Suprapubic skin (tissue), 4 donors: Measurements from ENCODE around the gene CD151. TPM values are rescaled to one million over a fixed set of nuclear protein-coding genes. Genes with fewer than 3 reads are reported as not detected.
A peak's percentile ranks its signal among the peaks of the same experiment; 100 is the strongest.

Experiments
- DNase-seq, 2 donors: peaks; one replicate each; pipeline ENCODE4 v3.0.0-alpha.2; 2019; ENCODE audit warnings: low spot score in 2 of 2
- H3K27ac ChIP-seq: fragments of 200-600 bp; sonication (generic); one replicate; pipeline ENCODE4 v1.5.1; 2019
- H3K27me3 ChIP-seq: fragments of 200-600 bp; sonication (generic); one replicate; pipeline ENCODE4 v1.5.1; 2019
- H3K36me3 ChIP-seq: fragments of 200-600 bp; sonication (generic); one replicate; pipeline ENCODE4 v1.5.1; 2019
- H3K4me1 ChIP-seq: fragments of 200-600 bp; sonication (generic); one replicate; pipeline ENCODE4 v1.5.1; 2019
- H3K4me3 ChIP-seq: fragments of 200-600 bp; sonication (generic); one replicate; pipeline ENCODE4 v1.5.1; 2019; ENCODE audit warnings: mild to moderate bottlenecking
- H3K9me3 ChIP-seq: fragments of 200-600 bp; sonication (generic); one replicate; pipeline ENCODE4 v1.5.1; 2019
- EP300 ChIP-seq: sonication (generic); formaldehyde crosslinking; IDR thresholded peaks from one replicate; pipeline ENCODE4 v1.6.1; 2017; ENCODE audit warnings: antibody characterized with exemption
- POLR2A ChIP-seq, 2 donors: fragments of 450-650 bp; IDR thresholded peaks; one replicate each; pipeline ENCODE4 v1.6.1; 2017; ENCODE audit warnings: antibody characterized with exemption in 2 of 2, mild to moderate bottlenecking in 2 of 2, moderate library complexity in 2 of 2
- POLR2AphosphoS5 ChIP-seq, 3 donors: sonication (generic); formaldehyde crosslinking; IDR thresholded peaks; one replicate each; pipeline ENCODE4 v1.6.1; 2017; ENCODE audit warnings: antibody characterized with exemption in 3 of 3
- WGBS: methylation state at CpG from one replicate; pipeline ENCODE4 v1.1.5; 2018; 5-methylcytosine and 5-hydroxymethylcytosine counted together
- total RNA-seq, 4 donors: library from RNA; depleted of rRNA; stranded (reverse); fragments of >200 nt; gene quantifications; one replicate each; pipeline ENCODE4 v1.1.0, GENCODE V29; 2016
- TF ChIP-seq, protein P1 (sequence below), 2 donors: fragments of 200-600 bp in 1 of 2; fragments of 450-650 bp in 1 of 2; sonication (generic) in 1 of 2; IDR thresholded peaks; one replicate each; pipeline ENCODE4 v1.5.1; 2016 to 2019; ENCODE audit warnings: antibody characterized with exemption in 2 of 2, mild to moderate bottlenecking in 1 of 2, moderate library complexity in 1 of 2

The CD151 gene
- total RNA-seq, 4 donors from 2014 or later, result 108 to 162 (median 150) TPM

DNA sequence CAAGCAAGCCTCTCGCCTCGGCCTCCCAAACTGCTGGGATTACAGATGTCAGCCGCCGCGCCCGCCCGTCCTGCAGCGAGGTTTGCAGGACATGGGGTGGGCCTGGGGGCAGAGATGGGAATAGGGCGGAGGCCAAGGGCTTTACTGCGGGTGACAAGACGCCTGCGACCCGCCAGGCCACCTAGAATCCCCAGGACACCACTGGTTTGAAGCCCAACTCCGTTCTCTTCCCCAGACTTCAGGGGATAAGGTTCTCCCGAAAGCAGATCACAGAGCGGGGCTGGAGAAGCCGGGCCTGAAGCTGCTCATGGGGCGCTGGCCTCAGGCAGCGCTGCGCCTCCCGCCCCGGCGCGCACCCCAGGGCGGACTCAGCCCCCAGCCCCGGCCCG is 9.2 kb downstream of the CD151 start:
- Histone ChIP-seq H3K27ac (peak overlapping the region; percentile 97), H3K9me3 (no peaks in the 10 kb centered on the region), H3K36me3 (peaks cover 35% of the 10 kb centered on the region), H3K4me1 (peaks cover 75% of the 10 kb centered on the region), H3K27me3 (no peaks in the 10 kb centered on the region), H3K4me3 (peak overlapping the region; percentile 87)
- WGBS, result 1% methylated on average over 11 of the region's 27 CpGs
- no peak for DNase-seq
- TF ChIP-seq POLR2A (IDR thresholded peaks at IDR 0.05) (no peak), POLR2AphosphoS5 (IDR thresholded peaks at IDR 0.05) (no peak), EP300 (no peak)
- TF ChIP-seq, protein P1, sequence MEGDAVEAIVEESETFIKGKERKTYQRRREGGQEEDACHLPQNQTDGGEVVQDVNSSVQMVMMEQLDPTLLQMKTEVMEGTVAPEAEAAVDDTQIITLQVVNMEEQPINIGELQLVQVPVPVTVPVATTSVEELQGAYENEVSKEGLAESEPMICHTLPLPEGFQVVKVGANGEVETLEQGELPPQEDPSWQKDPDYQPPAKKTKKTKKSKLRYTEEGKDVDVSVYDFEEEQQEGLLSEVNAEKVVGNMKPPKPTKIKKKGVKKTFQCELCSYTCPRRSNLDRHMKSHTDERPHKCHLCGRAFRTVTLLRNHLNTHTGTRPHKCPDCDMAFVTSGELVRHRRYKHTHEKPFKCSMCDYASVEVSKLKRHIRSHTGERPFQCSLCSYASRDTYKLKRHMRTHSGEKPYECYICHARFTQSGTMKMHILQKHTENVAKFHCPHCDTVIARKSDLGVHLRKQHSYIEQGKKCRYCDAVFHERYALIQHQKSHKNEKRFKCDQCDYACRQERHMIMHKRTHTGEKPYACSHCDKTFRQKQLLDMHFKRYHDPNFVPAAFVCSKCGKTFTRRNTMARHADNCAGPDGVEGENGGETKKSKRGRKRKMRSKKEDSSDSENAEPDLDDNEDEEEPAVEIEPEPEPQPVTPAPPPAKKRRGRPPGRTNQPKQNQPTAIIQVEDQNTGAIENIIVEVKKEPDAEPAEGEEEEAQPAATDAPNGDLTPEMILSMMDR (IDR thresholded peaks at IDR 0.05), result no peak

DNA sequence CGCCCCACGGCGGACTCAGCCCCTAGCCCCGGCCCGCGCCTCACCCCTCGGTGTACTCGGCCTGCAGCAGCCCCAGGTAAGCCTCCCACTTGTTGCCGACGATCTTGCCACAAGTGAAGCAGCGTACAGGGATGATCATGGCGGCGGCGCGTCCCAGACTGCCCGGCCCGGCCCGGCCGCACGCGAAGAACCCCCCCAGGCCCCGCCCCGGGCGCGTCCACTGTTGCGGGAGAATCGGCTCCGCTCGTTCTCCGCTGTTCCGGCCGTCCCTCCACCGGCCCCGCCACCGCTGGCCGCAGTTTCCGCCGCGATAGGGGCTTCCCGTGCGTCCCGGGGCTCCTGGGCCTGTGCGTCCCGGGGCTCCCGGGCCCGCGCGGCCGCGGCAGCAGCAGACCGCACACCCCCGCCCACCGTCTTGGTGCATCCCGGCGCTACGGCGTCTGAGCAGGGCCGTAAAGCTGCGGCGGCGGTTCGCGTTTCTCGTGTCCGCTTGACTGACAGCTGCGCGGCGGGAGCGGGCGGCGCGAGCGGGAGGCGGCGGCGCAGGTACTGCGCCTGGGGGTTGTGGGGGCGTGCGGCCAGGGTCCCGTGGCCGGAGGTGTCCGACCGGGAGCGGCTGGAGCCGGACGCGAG is 9.7 kb downstream of the CD151 start, which contains the start of the genes POLR2L and TSPAN4:
Gene POLR2L, minus strand, starts transcription at position 160 of the 633 bp plus-strand sequence. Its CDS starts 21 bp downstream, at position 139.
Gene TSPAN4, plus strand, starts transcription at position 483 of the 633 bp plus-strand sequence. CDS start 7,453 bp downstream, outside the sequence.
- Histone ChIP-seq H3K27ac (peak within 1 kb of the TSS; percentile 97), H3K9me3 (no peaks in the 10 kb centered on the region), H3K4me1 (peaks cover 77% of the 10 kb centered on the region), H3K36me3 (peaks cover 30% of the 10 kb centered on the region), H3K27me3 (no peaks in the 10 kb centered on the region), H3K4me3 (peak within 1 kb of the TSS; percentile 87)
- no CpG with 5 or more reads among the region's 87 CpGs for WGBS
- DNase-seq, result peak; percentile 95 to 98
- TF ChIP-seq, protein P1 (IDR thresholded peaks at IDR 0.05), result no peak
- TF ChIP-seq POLR2A (IDR thresholded peaks at IDR 0.05) (peak; percentile 75 to 91), EP300 (no peak), POLR2AphosphoS5 (IDR thresholded peaks at IDR 0.05) (peak; percentile 30 to 95 (median 56))

- H3K36me3 ChIP-seq, result peaks cover 22% of the 10 kb centered on the region
- WGBS, result 0% methylated on average over 16 of the region's 53 CpGs
- H3K9me3 ChIP-seq, result no peaks in the 10 kb centered on the region
- peak overlapping the region; percentile 87 for H3K4me3 ChIP-seq
- peaks cover 84% of the 10 kb centered on the region for H3K4me1 ChIP-seq
- DNase-seq, result no peak
- TF ChIP-seq EP300, result no peak
- TF ChIP-seq, protein P1 (IDR thresholded peaks at IDR 0.05), result peak in 1 of 2 donors; percentile 11
- H3K27ac ChIP-seq, result peak overlapping the region; percentile 97
- H3K27me3 ChIP-seq, result no peaks in the 10 kb centered on the region
Observed at GRCh38 chr11:843086-843734, 10.5 kb downstream of the CD151 start.

DNA sequence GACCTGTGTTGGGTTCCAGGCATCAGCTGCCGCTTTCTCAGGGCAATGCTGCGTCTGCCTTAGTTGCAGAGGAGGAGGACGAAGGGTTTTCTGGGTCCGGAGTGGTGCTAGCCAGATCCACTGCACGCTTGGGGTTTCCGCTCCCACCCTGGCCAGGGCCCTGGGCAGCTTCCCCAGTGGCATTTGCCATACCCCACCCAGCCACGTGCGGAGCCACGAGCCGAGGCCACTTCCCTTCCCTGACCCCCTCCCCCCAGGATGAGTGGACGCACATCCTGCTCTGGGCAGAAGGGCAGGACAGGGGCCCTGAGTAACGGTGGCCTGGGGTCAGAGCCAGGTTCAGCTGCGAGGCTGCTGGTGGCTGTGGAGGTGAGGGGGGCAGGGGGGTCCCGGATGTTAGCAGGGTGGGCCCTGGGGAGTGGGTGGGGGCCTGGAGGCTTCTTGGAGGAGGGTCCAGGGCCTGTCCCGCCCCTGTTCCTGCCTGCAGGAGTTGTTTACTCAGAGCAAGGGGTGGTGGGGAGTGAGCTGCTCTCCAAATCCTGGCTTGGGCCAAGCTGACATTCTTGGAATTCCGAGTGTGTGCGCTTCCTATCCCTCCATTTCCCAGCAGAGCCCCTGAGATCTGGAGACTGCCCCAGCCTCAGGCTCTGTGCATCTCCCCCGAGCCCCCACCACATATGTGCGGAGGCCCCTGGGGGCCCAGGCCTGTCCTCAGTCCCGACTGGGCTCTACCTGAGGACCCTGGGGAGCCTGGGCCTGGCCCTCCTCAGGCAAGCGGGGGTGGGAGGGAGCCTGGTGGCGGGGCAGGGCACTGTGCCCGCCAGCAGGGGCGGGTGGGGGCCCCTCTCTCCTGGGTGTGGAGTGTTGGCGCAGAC is 11.3 kb downstream of the CD151 start:
- DNase-seq, result peak; percentile 97 to 98
- Histone ChIP-seq H3K27ac (peak overlapping the region; percentile 97), H3K4me3 (peak overlapping the region; percentile 87), H3K4me1 (peaks cover 88% of the 10 kb centered on the region), H3K9me3 (no peaks in the 10 kb centered on the region), H3K36me3 (peaks cover 14% of the 10 kb centered on the region), H3K27me3 (peaks cover 3% of the 10 kb centered on the region)
- TF ChIP-seq POLR2AphosphoS5 (IDR thresholded peaks at IDR 0.05), result peak; percentile 62 to 90 (median 89)
- TF ChIP-seq, protein P1 (IDR thresholded peaks at IDR 0.05), result no peak
- TF ChIP-seq POLR2A (IDR thresholded peaks at IDR 0.05), result peak in 1 of 2 donors; percentile 60
- TF ChIP-seq EP300, result no peak
- WGBS, result 0% methylated on average over 4 of the region's 25 CpGs
